GM12878 (cell line): ENCODE data around the gene CTIF. TPM values are rescaled to one million over a fixed set of nuclear protein-coding genes. Genes with fewer than 3 reads are reported as not detected.

Experiments
- ATAC-seq: fragments of 200-7000 bp; cut with Tn5 transposase; 3 replicates; pipeline ENCODE4 v1.9.1; 2020; ENCODE audit warnings: mild to moderate bottlenecking, moderate library complexity
- BruUV-seq: library from RNA; stranded (reverse); fragments of 400-500 nt; replicated peaks from 2 replicates; lab custom pipeline; 2021; lab: Mats Ljungman, UMichigan
- CTCF ChIA-PET: fragments of 300-600 bp; sonication (Branson Sonifier 250); formaldehyde crosslinking; extraction: SDS; loops from one replicate; lab custom pipeline; 2021; ENCODE audit warnings: inconsistent platforms; lab: Yijun Ruan, JAX
- POLR2A ChIA-PET: fragments of 350-600 bp; formaldehyde crosslinking; extraction: SDS; loops from one replicate; lab custom pipeline; 2021; ENCODE audit warnings: inconsistent platforms; lab: Charles Lee
- RAD21 ChIA-PET: fragments of 300-600 bp; sonication (Branson Sonifier 250); formaldehyde crosslinking; loops from one replicate; lab custom pipeline; 2023; ENCODE audit warnings: antibody characterized with exemption; ENCODE audit not compliant: unreplicated experiment; lab: Charles Lee
- SMC1A ChIA-PET: fragments of 300-600 bp; sonication (Branson Sonifier 250); formaldehyde crosslinking; loops from one replicate; lab custom pipeline; 2023; ENCODE audit not compliant: unreplicated experiment, uncharacterized antibody; lab: Charles Lee
- DNase-seq: peaks from one replicate; pipeline ENCODE4 v3.0.0-alpha.2; 2011; ENCODE audit warnings: low read depth, low spot score
- FAIRE-seq: peaks from 3 replicates; lab custom pipeline; 2011; peaks lifted over from hg19 to GRCh38; lab: Jason Lieb, UNC
- H2AFZ ChIP-seq: 2 replicates; pipeline ENCODE4 v1.6.0; 2011; ENCODE audit warnings: low read depth, low read length, control low read depth; ENCODE audit not compliant: control insufficient read depth
- H3K27ac ChIP-seq: 2 replicates; pipeline ENCODE4 v1.5.1; 2011; ENCODE audit warnings: control low read depth; ENCODE audit not compliant: control insufficient read depth, insufficient read depth
- H3K27me3 ChIP-seq, 2 experiments: replicated peaks in 1 of 2; 2 replicates each; pipeline versions ENCODE4 v1.6.0 to v1.6.1; 2011; ENCODE audit warnings: low read length in 1 of 2; ENCODE audit not compliant: control insufficient read depth in 2 of 2, insufficient read depth in 2 of 2
- H3K36me3 ChIP-seq, 2 experiments: 2 replicates each; pipeline ENCODE4 v1.5.1; 2011; ENCODE audit warnings: low read length in 1 of 2; ENCODE audit not compliant: control insufficient read depth in 2 of 2, insufficient read depth in 2 of 2
- H3K4me1 ChIP-seq: 2 replicates; pipeline ENCODE4 v1.6.1; 2011; ENCODE audit warnings: mild to moderate bottlenecking, low read length, moderate library complexity, mixed read lengths; ENCODE audit not compliant: control insufficient read depth, insufficient read depth
- H3K4me2 ChIP-seq: 2 replicates; pipeline ENCODE4 v1.6.0; 2011; ENCODE audit warnings: control low read depth; ENCODE audit not compliant: control insufficient read depth, insufficient read depth
- H3K4me3 ChIP-seq: fragments of 200-600 bp; sonication (generic); 2 replicates; pipeline ENCODE4 v1.5.1; 2016
- H3K79me2 ChIP-seq: 2 replicates; pipeline ENCODE4 v1.6.0; 2011; ENCODE audit warnings: low read length; ENCODE audit not compliant: control insufficient read depth, insufficient read depth
- H3K9ac ChIP-seq: 2 replicates; pipeline ENCODE4 v1.8.0; 2011; ENCODE audit warnings: low read length, control low read depth, mixed read lengths; ENCODE audit not compliant: control insufficient read depth, insufficient read depth
- H3K9me3 ChIP-seq: replicated peaks from 3 replicates; pipeline ENCODE4 v1.5.1; 2011; ENCODE audit warnings: mild to moderate bottlenecking, low read length; ENCODE audit not compliant: control insufficient read depth, insufficient read depth
- H4K20me1 ChIP-seq: 2 replicates; pipeline ENCODE4 v1.6.0; 2011; ENCODE audit not compliant: control insufficient read depth, insufficient read depth
- CHD4 ChIP-seq: fragments of 200-600 bp; sonication (generic); IDR thresholded peaks from 2 replicates; pipeline ENCODE4 v1.6.1; 2016; ENCODE audit warnings: mild to moderate bottlenecking
- GABPA ChIP-seq: IDR thresholded peaks from 2 replicates; pipeline ENCODE4 v1.6.1; 2014; ENCODE audit warnings: antibody characterized with exemption, low read depth, mild to moderate bottlenecking, inconsistent platforms
- HDGF ChIP-seq: fragments of 450-650 bp; IDR thresholded peaks from 2 replicates; pipeline ENCODE4 v1.6.1; 2016; ENCODE audit warnings: antibody characterized with exemption
- NFYB ChIP-seq: IDR thresholded peaks from 2 replicates; pipeline ENCODE4 v1.6.1; 2011; ENCODE audit warnings: low read depth, mild to moderate bottlenecking, low read length, improper control_type of control experiment, moderate library complexity; ENCODE audit not compliant: insufficient read depth
- PAX5 ChIP-seq: IDR thresholded peaks from 2 replicates; pipeline ENCODE4 v1.6.1; 2011; ENCODE audit warnings: low read depth, low read length, borderline replicate concordance
- PAX8 ChIP-seq: fragments of 450-650 bp; IDR thresholded peaks from 2 replicates; pipeline ENCODE4 v1.6.1; 2017; ENCODE audit warnings: mild to moderate bottlenecking, moderate library complexity
- RAD21 ChIP-seq: IDR thresholded peaks from 2 replicates; pipeline ENCODE4 v1.6.1; 2011; ENCODE audit warnings: mild to moderate bottlenecking, low read depth, low read length, moderate library complexity; ENCODE audit not compliant: insufficient read depth
- RCOR1 ChIP-seq: conservative IDR thresholded peaks from 2 replicates; pipeline ENCODE4 v1.6.1; 2012; ENCODE audit warnings: low read depth, low read length, improper control_type of control experiment
- ZZZ3 ChIP-seq: IDR thresholded peaks from 2 replicates; pipeline ENCODE4 v1.6.1; 2011; ENCODE audit warnings: low read depth; ENCODE audit not compliant: control insufficient read depth, insufficient read length
- WGBS: methylation state at CpG from one replicate; pipeline ENCODE4 v1.1.6; 2016; ENCODE audit warnings: low lambda C conversion rate; ENCODE audit not compliant: insufficient replicate concordance, insufficient coverage; ENCODE audit errors: missing lambda C conversion rate; 5-methylcytosine and 5-hydroxymethylcytosine counted together
- in situ Hi-C: fragments of 300-500 bp; cut with MboI; formaldehyde crosslinking; loops from 9 replicates; pipeline ENCODE4 v1.14.3; 2018; ENCODE audit warnings: mixed read lengths
- intact Hi-C: fragments of 100-400 bp; cut with micrococcal nuclease; formaldehyde crosslinking; loops from one replicate; pipeline ENCODE4 v1.14.2; 2022; ENCODE audit not compliant: unreplicated experiment
- polyA plus RNA-seq, 11 experiments: library from polyadenylated mRNA; depleted of rRNA in 4 of 11; unstranded in 6 of 11; stranded (reverse) in 5 of 11; fragments of >200 nt; fragmentation: Nextera tagmentation in 4 of 11; fragmentation: Illumina TruSeq in 1 of 11; extraction: Ambion mirVana in 4 of 11; extraction: Trizol in 1 of 11; gene quantifications; 1 replicate in 1 of 11; 2 replicates in 10 of 11; pipeline versions ENCODE4 v1.2.1 to v1.2.3, GENCODE V29; 2011 to 2016; ENCODE audit warnings: inconsistent platforms in 2 of 11, missing spikeins in 2 of 11, low read depth in 1 of 11
- total RNA-seq, 4 experiments: library from RNA; depleted of rRNA in 3 of 4; stranded (reverse); fragments of >200 nt in 3 of 4; fragmentation: Illumina TruSeq in 1 of 4; extraction: Trizol in 1 of 4; gene quantifications; 2 replicates each; pipeline versions ENCODE4 v1.2.1 to v1.2.3, GENCODE V29; 2013 to 2021
- TF ChIP-seq, protein P1 (sequence below): IDR thresholded peaks from 2 replicates; pipeline ENCODE4 v1.6.1; 2011; ENCODE audit warnings: borderline replicate concordance, low read depth, mild to moderate bottlenecking, moderate library complexity, low read length; ENCODE audit not compliant: insufficient read depth, poor library complexity, severe bottlenecking
- TF ChIP-seq, protein P2 (sequence below): fragments of 450-650 bp; IDR thresholded peaks from 2 replicates; pipeline ENCODE4 v1.6.1; 2017; ENCODE audit warnings: borderline replicate concordance

The CTIF gene
- total and polyA plus RNA-seq, 10 of the 15 experiments (the other 5 are each of a cell fraction or from before 2014, with no cell fraction given): 0.06 to 11.6 (median 2.5) TPM

DNA sequence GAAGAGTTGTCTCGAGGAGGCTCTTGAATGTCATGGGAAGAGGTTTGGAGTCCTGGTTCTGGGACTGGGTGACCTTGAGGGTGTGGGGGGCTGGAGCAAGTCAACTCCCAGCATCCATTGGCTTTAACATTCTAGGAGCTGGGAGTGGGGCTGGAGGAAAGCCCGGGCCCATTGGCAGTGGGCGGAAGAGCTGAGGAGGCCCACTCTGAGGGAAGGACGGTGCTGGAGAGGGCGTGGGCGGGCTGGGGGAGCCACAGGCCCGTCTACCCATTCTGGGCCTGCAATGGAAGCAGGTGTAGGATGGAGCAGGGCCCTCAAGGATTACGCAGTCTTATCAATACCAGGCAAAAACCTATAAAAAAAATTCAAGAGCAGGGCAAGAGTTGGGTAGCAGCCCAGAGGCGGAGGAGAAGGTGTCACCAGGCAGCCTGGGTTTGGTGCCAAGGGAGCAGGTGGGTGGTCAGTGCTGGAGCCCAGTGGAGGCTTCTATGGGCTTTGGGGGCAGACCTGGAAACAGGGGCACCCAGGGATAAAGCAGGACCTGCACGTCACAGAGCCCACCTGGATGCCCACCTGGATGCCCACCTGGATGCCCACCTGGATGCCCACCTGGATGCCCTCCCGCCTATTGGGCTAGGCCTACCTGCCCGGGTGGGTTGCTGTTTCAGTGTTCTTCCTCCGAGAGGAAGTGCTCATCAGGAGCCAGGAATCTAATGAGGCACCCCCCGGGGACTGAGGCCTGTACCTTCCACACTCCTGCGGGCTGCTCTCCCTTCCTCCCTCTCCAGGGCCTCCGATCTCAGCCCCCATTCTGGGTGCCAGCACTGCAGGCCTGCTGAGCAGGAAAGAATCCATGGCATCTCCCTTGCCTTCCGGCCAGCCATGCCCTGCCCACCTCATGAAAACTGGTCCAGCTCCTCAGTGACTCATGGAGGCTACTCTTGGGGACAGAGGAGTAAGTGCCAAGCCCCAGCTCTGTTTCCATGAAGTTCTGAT is 71.3 kb downstream of the CTIF start:
- intact Hi-C loops (no loop called here), in situ Hi-C loops (no loop called here)
- WGBS: 59% methylated on average over 17 of the region's 17 CpGs
- no peaks in the 10 kb centered on the region for H3K27me3 ChIP-seq
- CTCF ChIA-PET: interaction anchor here (0.6 kb wide), 1 partner anchor 43 kb away, joined by 3 read pairs; no protein-coding TSS in a partner anchor
- no peaks in the 10 kb centered on the region; the same call in 1 of the 2 replicates for H3K4me1 ChIP-seq
- DNase-seq (no peak), ATAC-seq (no peak), FAIRE-seq (no peak)
- SMC1A ChIA-PET: no interaction called here
- no peak overlapping the region for H3K9ac ChIP-seq
- H3K79me2 ChIP-seq: no peaks in the 10 kb centered on the region
- no peak overlapping the region for H2AFZ ChIP-seq
- no peaks in the 10 kb centered on the region for H3K9me3 ChIP-seq
- no peak overlapping the region for H3K27ac ChIP-seq
- RAD21 ChIA-PET: no interaction called here
- no peak overlapping the region for H3K4me3 ChIP-seq
- no peaks in the 10 kb centered on the region for H3K36me3 ChIP-seq
- BruUV-seq: no TSS peak
- no peak overlapping the region for H3K4me2 ChIP-seq
- POLR2A ChIA-PET: no interaction called here
- H4K20me1 ChIP-seq: no peaks in the 10 kb centered on the region; the same call in 1 of the 2 replicates
- TF ChIP-seq ZZZ3 (no peak), GABPA (no peak), PAX8 (no peak), HDGF (no peak), RCOR1 (no peak), CHD4 (no peak), PAX5 (no peak), RAD21 (no peak), NFYB (no peak)
- TF ChIP-seq, protein P1, sequence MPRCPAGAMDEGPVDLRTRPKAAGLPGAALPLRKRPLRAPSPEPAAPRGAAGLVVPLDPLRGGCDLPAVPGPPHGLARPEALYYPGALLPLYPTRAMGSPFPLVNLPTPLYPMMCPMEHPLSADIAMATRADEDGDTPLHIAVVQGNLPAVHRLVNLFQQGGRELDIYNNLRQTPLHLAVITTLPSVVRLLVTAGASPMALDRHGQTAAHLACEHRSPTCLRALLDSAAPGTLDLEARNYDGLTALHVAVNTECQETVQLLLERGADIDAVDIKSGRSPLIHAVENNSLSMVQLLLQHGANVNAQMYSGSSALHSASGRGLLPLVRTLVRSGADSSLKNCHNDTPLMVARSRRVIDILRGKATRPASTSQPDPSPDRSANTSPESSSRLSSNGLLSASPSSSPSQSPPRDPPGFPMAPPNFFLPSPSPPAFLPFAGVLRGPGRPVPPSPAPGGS: no peak
- TF ChIP-seq, protein P2, sequence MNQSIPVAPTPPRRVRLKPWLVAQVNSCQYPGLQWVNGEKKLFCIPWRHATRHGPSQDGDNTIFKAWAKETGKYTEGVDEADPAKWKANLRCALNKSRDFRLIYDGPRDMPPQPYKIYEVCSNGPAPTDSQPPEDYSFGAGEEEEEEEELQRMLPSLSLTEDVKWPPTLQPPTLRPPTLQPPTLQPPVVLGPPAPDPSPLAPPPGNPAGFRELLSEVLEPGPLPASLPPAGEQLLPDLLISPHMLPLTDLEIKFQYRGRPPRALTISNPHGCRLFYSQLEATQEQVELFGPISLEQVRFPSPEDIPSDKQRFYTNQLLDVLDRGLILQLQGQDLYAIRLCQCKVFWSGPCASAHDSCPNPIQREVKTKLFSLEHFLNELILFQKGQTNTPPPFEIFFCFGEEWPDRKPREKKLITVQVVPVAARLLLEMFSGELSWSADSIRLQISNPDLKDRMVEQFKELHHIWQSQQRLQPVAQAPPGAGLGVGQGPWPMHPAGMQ: no peak
